ENCODE results near the gene DUS2.
"Not testable (repeated sequence)": the region's sequence is repeated elsewhere in the genome, so short reads cannot be mapped to it uniquely, and the experiment has no call there.

Gene DUS2

DNA sequence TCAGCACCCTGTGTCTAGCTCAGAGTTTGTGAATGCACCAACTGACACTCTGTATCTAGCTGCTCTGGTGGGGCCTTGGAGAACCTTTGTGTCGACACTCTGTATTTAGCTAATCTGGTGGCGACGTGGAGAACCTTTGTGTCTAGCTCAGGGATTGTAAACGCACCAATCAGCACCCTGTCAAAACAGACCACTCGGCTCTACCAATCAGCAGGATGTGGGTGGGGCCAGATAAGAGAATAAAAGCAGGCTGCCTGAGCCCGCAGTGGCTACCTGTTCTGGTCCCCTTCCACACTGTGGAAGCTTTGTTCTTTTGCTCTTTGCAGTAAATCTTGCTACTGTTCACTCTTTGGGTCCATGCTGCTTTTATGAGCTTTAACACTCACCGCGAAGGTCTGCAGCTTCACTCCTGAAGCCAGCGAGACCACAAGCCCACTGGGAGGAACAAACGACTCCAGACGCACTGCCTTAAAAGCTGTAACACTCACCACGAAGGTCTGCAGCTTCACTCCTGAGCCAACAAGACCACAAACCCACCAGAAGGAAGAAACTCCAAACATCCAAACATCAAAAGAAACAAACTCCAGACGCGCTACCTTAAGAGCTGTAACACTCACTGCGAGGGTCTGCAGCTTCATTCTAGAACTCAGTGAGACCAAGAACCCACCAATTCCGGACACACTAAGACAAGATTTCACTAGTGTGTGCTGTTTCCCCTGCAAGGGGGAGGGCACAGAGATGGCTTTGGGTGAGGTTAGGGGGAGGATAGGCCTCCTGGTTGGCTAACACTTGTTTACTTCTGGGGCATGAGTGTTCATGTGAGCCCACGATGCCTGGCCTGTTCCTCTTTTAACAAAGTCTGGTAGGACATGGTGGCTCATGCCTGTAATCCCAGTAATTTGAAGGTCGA, 24.1 kb upstream of the DUS2 start, which contains the start of gene DPEP2:
Gene DPEP2, minus strand, starts transcription at position 706 of the 910 bp plus-strand sequence. CDS start 6,272 bp downstream, outside the sequence.
- DNase-seq, result not testable (repeated sequence)

DNA sequence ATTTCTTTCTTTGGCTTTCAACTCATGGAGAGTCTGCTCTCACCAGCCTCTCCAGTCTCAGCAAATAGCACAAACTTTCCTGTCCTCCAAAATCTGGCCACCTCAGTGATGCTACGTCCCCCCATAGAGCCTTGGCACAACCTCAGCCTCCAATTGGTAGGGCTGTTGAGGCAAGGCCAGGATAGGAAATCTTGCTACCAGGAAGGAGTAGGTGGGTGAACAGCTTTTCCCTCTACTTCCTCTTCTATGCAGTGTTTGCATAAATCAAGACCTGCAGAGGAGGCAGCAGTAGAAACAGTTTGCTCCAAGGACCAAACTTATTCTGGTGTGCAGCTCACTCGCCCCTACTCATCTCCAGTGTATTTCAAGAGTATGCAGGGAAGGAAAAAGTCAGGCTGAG, 23.1 kb upstream of the DUS2 start:
- DNase-seq, result no peak

DNA sequence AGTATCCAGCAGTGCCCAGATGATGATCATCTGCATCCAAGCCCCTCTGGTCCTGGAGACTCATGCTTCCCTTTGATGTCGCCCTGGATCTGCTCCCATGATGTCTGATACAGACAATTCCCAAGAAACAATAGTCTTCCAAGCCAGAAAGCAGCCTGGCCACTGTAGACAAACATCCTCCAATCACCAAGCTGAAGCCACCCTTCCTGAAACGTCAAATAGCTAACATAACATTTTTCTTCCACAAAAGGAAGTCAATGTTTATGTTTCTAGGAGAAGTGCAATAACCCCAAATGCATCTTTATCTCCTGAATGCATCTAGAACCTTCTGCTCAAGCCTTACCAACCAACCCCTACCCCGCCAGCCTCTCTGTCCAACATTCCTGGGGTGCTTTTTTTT, 22.6 kb upstream of the DUS2 start:
- DNase-seq, result no peak

DNA sequence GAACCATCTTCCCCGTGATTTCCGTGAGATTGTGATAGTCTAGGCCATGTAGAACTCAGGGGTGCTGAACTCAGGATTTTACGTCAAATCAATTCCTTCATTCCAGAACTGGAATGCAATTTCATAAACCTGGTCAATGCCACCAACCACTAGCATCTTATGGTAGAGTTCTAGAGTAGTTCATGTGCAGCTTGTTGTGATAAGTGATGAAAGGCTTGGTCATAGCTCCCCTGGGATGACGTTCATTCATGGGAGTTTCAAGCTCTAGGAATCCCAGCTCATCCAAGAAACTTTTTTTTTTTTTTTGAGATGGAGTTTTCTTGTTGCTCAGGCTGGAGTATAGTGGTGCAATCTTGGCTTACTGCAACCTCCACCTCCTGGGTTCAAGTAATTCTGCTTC, 20.1 kb upstream of the DUS2 start:
- DNase-seq, result no peak

DNA sequence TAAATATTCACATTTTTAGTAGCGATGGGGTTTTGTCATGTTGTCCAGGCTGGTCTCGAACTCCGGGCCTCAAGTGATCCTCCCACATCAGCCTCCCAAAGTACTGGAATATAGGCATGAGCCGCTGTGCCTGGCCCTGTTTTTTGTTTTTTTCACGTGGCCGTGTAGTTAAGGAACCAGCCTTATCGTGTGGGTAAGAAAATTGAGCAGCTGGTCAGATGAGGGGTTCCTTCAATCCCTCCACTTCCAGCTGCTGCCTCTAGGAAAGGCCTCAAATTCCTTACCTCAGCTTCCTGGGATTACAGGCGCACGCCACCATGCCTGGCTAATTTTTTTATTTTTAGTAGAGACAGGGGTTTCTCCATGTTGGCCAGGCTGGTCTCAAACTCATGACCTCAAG, 17.9 kb upstream of the DUS2 start:
- no peak for DNase-seq

DNA sequence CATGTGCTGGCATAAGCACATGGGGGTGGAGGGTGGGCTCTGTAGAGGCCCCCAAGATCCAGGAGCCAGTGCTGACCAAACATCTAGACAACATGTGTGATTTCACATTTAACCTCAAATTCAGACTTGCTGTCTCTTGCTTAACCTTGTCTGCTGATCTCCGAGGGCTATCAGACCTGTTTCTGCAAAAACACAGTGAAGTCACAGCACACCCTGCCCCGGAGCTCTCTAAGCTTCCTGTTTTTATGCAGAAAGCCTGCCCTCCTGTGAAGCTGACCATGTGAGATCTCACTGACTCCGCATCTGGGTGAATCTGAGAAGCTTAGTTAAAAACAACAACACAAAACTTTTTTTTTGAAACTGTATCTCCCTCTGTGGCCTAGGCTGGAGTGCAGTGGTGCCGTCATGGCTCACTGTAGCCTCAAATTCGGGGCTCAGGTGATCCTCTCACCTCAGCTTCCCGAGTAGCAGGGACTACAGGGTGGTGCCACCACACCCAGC, 17.2 kb upstream of the DUS2 start:
- DNase-seq, result no peak

DNA sequence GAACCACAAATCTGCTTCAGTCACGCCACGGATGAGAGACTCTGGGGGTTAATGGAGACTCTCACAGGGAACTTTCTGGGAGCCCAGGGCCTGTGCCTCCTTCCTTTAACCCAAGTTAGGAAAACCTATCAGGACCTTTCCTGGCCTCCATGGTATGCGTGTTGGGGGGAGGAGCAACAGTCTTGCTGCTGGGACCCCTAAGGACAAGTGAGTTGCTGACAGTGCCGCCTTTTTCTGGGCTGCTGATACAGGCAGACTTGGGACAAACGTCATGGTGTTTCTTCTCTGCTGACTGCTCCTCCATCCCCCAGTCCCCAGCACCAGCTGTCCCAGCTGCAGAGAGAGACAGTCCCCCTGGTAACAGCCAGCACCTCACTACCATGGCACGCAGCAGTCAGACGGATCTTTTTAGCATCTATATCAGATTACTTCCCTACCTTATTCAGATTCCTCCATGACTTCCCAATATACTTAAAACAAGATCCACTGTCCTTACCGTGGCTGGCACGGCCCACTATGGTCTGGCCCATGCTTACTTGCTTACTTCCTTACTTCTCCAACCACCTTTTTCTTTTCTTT, 13.8 kb upstream of the DUS2 start:
- DNase-seq, result no peak

DNA sequence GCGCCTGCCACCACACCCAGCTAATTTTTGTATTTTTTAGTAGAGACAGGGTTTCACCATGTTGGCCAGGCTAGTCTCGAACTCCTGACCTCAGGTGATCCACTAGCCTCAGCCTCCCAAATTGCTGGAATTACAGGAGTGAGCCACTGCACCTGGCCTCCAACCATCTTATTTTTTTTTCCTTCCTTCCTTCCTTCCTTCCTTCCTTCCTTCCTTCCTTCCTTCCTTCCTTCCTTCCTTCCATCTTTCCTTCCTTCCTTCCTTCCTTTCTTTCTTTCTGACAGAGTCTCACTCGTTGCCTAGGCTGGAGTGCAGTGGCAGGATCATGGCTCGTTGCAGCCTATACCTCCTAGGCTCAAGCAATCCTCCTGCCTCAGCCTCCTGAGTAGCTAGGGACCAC, 13.2 kb upstream of the DUS2 start:
- DNase-seq, result not testable (repeated sequence)

DNA sequence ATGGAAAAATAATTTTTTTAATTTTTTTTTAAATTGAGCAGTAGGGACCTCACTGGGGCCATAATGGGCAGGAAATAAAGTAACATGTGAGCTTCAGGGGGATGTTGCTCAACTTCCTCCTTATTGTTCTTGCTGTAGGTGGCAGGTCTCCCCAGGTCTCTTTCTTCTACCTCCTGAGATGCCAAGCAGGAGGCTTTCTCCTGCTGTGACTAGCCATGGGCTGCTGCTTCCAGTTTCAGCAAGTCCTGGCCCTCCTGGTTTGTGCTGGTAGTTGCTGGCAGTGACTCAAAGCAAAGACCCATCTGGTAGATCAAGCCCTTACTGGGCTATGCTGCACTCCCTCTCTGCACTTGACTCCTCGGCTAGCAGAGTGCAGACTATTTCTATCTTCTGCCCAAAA, 9.6 kb upstream of the DUS2 start:
- no peak for DNase-seq

DNA sequence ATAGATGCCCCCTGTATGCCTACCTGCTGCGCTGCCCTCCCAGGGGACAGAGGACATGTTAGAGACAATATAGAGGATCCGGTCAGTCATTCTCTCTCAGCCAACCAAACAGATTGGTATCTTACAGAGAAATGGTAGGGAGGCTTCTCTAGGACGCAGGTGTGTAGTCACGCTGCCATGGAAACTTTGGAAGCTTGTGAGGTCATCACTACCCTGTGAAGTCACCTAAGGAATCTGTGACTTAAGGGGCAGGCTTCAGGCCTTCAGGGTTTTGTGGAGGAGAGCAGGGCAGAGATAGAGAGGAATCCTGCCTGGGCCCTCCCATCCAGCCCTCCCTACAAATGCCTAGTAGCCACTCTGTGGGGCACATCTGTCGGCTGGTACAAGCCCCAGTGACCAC, 7.4 kb upstream of the DUS2 start, which contains the start of gene DPEP2NB:
Gene DPEP2NB, minus strand, starts transcription at position 231 of the 400 bp plus-strand sequence. Its CDS starts 141 bp downstream, at position 90.
- DNase-seq, result no peak

DNA sequence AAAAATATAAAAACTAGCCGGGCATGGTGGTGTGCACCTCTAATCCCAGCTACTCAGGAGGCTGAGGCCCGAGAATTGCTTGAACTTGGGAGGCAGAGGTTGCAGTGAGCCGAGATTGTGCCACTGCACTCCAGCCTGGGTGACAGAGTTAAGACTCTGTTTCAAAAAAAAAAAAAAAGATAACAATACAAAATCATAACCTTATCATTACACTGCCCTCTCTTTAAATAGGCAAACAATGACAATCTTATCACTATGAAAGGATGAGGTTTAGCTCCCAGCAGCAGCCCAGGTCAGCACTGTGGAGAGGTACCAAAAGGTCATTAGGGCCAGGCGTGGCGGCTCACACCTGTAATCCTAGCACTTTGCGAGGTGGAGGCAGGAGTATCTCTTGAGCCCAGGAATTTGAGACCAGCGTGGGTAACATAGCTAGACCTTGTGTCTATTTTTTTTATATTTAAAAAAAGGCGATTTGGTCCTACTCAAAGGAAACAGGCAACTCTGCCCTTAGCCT, 3.9 kb upstream of the DUS2 start:
- DNase-seq, result no peak

DNA sequence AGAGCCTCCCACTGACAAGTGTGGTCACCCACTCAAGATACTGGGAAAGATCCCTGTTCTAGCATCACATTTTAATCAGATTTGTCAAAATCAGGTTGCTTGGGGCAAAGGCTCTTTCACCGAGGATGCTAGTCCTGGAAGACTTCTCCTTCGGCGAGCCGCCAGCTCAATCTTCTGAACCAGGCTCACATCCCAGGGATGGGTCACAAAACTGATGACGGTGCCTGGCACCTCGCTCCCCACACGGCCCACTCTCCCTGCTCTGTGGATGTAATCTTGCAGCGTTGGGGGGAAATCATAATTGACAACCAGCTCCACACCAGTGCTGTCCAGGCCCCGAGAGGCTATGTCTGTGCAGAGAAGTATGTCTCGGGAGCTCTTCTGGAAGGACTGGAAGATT, 1.6 kb upstream of the DUS2 start:
- DNase-seq, result no peak

DNA sequence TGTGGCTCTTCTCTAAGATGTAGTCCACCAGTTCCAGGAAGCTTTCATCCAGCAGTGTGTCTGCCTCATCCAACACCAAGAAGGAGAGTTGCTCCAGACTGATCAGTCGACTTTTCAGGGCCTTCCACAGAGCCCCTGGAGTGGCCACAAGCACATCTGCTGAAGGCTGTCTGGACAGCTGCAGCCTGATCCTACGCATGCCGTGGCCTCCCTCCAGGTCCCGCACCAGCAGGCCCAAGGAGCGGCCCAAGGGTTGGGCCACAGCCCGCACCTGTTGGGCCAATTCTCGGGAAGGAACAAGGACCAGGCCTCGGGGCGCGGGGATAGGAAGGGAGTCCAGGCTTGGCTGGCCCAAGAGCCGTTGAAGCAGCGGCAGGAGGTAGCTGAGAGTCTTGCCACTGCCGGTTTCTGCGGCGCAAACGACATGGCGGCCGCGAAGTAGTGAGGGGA, 781 bp upstream of the DUS2 start:
- DNase-seq, result no peak

DNA sequence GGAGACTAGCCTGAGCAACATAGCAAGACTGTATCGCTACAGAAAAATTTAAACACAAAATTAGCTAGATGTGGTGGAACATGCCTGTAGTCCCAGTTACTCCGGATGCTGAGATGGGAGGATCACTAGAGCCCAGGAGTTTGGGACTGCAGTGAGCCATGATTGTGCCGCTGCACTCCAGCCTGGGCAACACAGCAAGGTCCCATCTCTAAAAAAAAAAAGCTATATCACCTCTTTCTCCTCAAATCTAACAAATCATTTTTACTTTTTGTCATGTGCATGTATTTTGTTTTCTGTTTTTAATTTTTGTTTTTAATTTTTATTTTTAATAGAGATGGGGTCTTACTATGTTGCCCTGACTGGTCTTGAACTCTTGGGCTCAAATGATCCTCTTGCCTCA, 5.9 kb downstream of the DUS2 start:
- no peak for DNase-seq

DNA sequence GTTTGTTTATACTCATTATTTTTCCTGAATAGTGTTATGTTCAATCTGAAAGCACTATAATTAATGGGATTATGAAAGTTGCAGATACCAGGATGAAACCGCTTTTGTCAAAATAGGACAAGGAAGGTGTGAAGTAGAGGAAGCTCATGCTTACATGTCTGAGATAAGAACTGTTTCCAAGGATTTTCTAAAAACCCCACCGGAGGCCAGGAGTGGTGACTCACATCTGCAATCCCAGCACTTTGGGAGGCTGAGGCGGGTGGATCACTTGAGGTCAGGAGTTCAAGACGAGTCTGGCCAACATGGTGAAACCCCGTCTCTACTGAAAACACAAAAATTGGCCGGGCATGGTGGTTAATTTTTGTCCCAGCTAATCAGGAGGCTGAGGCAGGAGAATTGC, 7.0 kb downstream of the DUS2 start:
- not testable (repeated sequence) for DNase-seq

DNA sequence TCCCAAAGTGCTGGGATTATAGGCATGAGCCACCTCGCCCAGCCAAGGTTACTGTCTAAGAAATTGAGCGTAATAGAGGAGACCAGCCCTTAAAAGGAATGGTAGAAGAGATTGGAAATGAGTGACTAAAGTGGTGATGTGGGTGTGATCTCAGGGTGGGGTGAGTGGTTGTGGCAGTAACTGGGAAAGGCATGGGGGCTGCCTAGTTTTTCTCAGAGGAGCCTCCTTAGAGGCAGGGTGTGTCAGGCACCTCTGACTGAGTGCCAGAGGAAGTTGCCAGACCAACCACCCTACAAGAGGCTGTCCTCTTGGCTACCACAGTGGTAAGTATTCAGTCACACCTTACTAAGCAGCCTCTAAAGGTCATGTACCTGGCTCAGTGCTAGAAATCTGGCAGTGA, 8.9 kb downstream of the DUS2 start:
- DNase-seq, result no peak

DNA sequence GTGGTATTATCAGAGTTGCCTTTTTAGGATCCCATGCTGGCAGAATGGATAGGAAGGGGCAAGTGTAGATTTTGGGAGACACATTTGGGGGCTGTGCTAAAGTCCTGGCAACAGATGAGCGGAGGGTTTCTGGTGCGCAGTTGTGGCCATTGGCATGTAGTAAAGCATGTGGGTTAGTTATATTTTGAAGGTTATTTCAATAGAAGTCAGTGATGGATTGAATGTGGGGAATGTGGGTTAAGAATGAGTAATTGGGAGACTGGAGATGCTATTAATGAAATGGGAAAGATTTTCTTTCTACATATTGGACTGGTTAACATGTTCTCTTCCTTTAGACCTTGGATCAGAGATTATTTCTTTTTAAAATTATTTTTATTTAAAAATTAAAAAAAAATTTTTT, 10.0 kb downstream of the DUS2 start:
- no peak for DNase-seq

DNA sequence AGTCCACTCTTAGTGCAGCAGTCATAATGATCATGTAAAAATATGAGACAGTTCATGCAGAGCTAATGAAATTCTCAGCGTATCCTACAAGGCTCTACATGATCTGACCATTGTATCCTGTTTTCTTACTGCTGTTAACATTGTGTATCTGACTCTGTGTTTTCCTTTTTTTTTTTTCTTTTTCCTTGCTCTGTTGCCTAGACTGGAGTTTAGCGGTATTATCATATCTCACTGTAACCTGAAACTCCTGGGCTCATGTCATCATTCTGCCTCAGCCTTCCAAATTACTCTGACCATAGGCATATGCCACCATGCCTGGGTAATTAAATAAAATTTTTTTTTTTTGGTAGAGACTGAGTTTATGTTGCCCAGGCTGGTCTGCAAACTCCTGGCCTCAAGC, 12.1 kb downstream of the DUS2 start:
- no peak for DNase-seq

DNA sequence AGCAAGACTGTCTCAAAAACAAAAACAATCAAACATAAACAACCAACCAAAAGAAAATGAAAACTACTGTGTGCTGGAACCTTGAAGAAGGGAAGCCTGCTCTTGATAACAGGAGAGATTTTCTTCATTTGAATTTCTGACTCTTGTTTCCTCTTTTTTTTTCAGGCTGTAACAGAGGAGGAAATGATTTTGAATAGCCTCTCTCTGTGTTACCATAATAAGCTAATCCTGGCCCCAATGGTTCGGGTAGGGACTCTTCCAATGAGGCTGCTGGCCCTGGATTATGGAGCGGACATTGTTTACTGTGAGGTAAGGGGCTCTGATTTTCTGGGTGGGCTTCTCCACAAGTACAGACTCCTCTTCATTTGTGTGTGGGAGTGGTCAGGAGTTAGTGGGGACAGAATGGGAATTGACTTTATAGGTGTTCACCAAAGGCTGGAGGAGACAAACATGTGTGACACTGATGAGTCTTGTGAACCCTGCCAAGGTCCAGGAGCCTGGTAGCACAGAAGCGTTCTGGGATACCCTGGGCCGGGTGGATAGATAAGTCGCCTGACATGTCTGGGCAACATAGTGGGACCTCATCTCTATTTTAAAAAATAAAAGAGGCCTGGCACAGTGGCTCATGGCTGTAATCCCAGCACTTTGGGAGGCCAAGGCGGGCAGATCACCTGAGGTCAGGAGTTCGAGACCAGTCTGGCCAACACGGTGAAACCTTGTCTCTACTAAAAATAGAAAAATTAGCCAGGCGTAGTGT, 14.9 kb downstream of the DUS2 start:
- no peak for DNase-seq

DNA sequence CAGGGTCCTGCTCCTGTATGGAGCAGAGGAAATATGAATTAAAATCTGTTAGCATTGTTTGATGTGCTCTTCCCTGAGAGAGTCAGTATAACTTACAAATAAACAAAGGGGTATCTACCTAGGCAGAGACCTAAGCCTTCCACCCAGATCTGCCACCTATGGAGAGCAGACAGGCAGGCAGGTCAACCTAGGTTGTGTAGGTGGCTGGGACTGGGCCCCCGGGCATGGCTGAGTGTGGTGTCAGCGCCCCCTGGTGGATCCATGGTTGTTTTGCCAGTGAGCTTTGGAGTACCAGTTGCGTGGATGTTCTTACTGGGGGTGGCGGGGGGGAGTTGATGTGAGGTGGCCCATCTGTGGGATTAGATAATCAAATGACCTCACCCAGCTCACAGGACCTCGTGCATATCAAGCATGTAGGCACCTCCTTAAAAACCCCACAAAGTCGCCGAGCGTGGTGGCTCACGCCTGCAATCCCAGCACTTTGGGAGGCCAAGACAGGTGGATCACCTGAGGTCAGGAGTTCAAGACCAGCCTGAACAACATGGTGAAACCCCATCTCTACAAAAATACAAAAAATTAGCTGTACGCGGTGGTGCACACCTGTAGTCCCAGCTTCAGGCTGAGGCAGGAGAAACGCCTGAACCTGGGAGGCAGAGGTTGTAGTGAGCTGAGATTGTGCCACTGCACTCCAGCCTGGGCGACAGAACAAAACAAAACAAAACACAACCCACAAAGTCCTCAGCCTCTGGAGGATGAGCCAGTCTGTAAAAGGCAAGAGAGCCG, 17.6 kb downstream of the DUS2 start:
- peak; percentile 6 for DNase-seq

DNA sequence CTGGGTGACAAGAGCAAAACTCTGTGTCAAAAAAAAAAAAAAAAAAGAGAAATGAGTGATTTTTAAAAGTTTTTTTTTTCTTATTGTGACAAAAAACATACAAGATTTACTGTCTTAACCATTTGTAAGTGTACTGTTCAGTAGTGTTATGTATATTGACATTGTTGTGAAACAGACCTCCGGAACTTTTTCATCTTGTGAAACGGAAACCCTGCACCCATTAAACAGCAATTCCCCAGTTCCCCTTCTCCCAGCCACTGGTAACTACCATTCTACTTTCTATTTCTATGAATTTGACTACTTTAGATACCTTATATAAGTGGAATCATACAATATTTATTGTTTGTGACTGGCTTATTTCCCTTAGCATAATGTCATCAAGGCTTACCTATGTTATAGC, 18.7 kb downstream of the DUS2 start:
- no peak for DNase-seq

DNA sequence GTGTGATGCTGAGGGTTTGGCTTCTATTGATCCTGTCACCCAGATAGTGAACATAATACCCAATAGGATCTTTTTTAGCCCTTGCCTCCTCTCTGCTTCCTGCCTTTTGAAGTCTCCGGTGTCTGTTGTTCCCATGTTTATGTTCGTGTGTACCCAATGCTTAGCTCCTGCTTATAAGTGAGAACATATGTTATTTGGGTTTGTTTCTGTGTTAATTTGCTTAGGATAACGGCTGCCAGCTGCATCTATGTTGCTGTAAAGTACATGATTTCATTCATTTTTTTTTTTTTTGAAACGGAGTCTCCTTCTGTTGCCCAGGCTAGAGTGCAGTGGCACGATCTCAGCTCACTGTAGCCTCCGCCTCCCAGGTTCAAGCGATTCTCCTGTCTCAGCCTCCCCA, 23.0 kb downstream of the DUS2 start:
- DNase-seq, result peak; percentile 88
